K562 (cell line): ENCODE data around the gene LMAN2. TPM values are rescaled to one million over a fixed set of nuclear protein-coding genes. Genes with fewer than 3 reads are reported as not detected.

Experiments used
- CBX5 ChIP-seq: IDR thresholded peaks from 2 replicates; pipeline ENCODE4 v1.6.1; 2014; ENCODE audit warnings: low read depth, borderline replicate concordance
- FOXA1 ChIP-seq: fragments of 450-650 bp; IDR thresholded peaks from 2 replicates; pipeline ENCODE4 v1.6.1; 2016; ENCODE audit warnings: mild to moderate bottlenecking, borderline replicate concordance
- FOXP1 ChIP-seq: sonication (generic); formaldehyde crosslinking; IDR thresholded peaks from 2 replicates; pipeline ENCODE4 v1.8.0; 2022; ENCODE audit warnings: mild to moderate bottlenecking, missing genetic modification reagents
- GABPB2 ChIP-seq: fragments of 250-450 bp; sonication (Bioruptor Pico); conservative IDR thresholded peaks from 2 replicates; pipeline ENCODE4 v1.5.1; 2021; ENCODE audit warnings: mild to moderate bottlenecking
- HMGN3 ChIP-seq: IDR thresholded peaks from 2 replicates; pipeline ENCODE4 v1.6.1; 2011; ENCODE audit warnings: borderline replicate concordance, low read depth, mild to moderate bottlenecking, mixed read lengths, low read length; ENCODE audit not compliant: insufficient read length; ENCODE audit errors: extremely low read depth
- KLF1 ChIP-seq: fragments of 450-650 bp; IDR thresholded peaks from 2 replicates; pipeline ENCODE4 v1.6.1; 2016; ENCODE audit warnings: missing genetic modification characterization, missing compliant biosample characterization
- KLF6 ChIP-seq: fragments of 250-450 bp; sonication (Bioruptor Pico); IDR thresholded peaks from 2 replicates; pipeline ENCODE4 v1.4.0; 2020; ENCODE audit warnings: mild to moderate bottlenecking, moderate library complexity, borderline replicate concordance
- MEF2D ChIP-seq: conservative IDR thresholded peaks from 2 replicates; pipeline ENCODE4 v1.6.1; 2016; ENCODE audit warnings: low read depth, missing genetic modification characterization, missing compliant biosample characterization
- NFE2 ChIP-seq: IDR thresholded peaks from 2 replicates; pipeline ENCODE4 v1.6.1; 2014; ENCODE audit warnings: antibody characterized with exemption, low read depth
- NFRKB ChIP-seq: fragments of 450-650 bp; IDR thresholded peaks from 2 replicates; pipeline ENCODE4 v1.6.1; 2016; ENCODE audit warnings: low read depth
- NRF1 ChIP-seq, 2 experiments: fragments of 450-650 bp; IDR thresholded peaks in 1 of 2; conservative IDR thresholded peaks in 1 of 2; 2 replicates each; pipeline ENCODE4 v1.6.1; 2014; ENCODE audit warnings: mild to moderate bottlenecking in 2 of 2
- PRPF4 ChIP-seq: fragments of 200-400 bp; formaldehyde crosslinking; IDR thresholded peaks from one replicate; pipeline ENCODE4 v1.6.1; 2017; ENCODE audit warnings: low read length, low read depth, mild to moderate bottlenecking; ENCODE audit not compliant: insufficient read depth, poor library complexity, severe bottlenecking
- RBM25 ChIP-seq: fragments of 200-400 bp; formaldehyde crosslinking; IDR thresholded peaks from 2 replicates; pipeline ENCODE4 v1.6.1; 2018; ENCODE audit warnings: low read length, low read depth, moderate library complexity; ENCODE audit not compliant: severe bottlenecking
- RCOR1 ChIP-seq, 2 experiments: IDR thresholded peaks; 2 replicates each; pipeline ENCODE4 v1.6.1; 2012; ENCODE audit warnings: low read depth in 2 of 2, low read length in 2 of 2, borderline replicate concordance in 1 of 2, improper control_type of control experiment in 1 of 2
- RUNX1 ChIP-seq: sonication (generic); IDR thresholded peaks from 2 replicates; pipeline ENCODE4 v1.6.1; 2016; ENCODE audit warnings: antibody characterized with exemption, low read depth
- TRIM24 ChIP-seq, 2 experiments: fragments of 450-650 bp; IDR thresholded peaks; 2 replicates each; pipeline ENCODE4 v1.6.1; 2016
- ZKSCAN8 ChIP-seq: fragments of 200-800 bp; sonication (Bioruptor generic); IDR thresholded peaks from 2 replicates; pipeline ENCODE4 v1.6.1; 2016; ENCODE audit warnings: missing genetic modification characterization, missing compliant biosample characterization
- ZNF23 ChIP-seq: fragments of 250-450 bp; sonication (Bioruptor Pico); IDR thresholded peaks from 2 replicates; pipeline ENCODE4 v1.4.0; 2020; ENCODE audit warnings: mild to moderate bottlenecking
- ZNF232 ChIP-seq: sonication (generic); formaldehyde crosslinking; IDR thresholded peaks from 2 replicates; pipeline ENCODE4 v1.8.0; 2022; ENCODE audit warnings: mild to moderate bottlenecking, missing genetic modification reagents
- ZNF75A ChIP-seq: fragments of 450-650 bp; formaldehyde crosslinking; IDR thresholded peaks from 2 replicates; pipeline ENCODE4 v1.4.0; 2020; ENCODE audit warnings: mild to moderate bottlenecking
- polyA plus RNA-seq, 8 experiments: library from polyadenylated mRNA; depleted of rRNA in 4 of 8; stranded (reverse) in 5 of 8; unstranded in 3 of 8; fragments of >200 nt; fragmentation: Nextera tagmentation in 2 of 8; fragmentation: Illumina TruSeq in 1 of 8; extraction: Ambion mirVana in 2 of 8; extraction: Trizol in 1 of 8; gene quantifications; 2 replicates each; pipeline versions ENCODE4 v1.2.1 to v1.2.3, GENCODE V29; 2011 to 2014; ENCODE audit warnings: inconsistent platforms in 1 of 8, missing spikeins in 1 of 8
- total RNA-seq, 7 experiments: library from RNA; depleted of rRNA in 6 of 7; stranded (reverse); fragments of >200 nt in 6 of 7; fragmentation: Illumina TruSeq in 2 of 7; extraction: Trizol in 2 of 7; gene quantifications; 2 replicates each; pipeline versions ENCODE4 v1.2.1 to v1.2.3, GENCODE V29; 2011 to 2021; ENCODE audit warnings: low replicate concordance in 1 of 7
- TF ChIP-seq, protein P1 (sequence below): conservative IDR thresholded peaks from 2 replicates; pipeline ENCODE4 v1.6.1; 2011; ENCODE audit warnings: low read depth, mild to moderate bottlenecking, low read length; ENCODE audit not compliant: control insufficient read depth
- TF ChIP-seq, protein P2 (sequence below): sonication (generic); formaldehyde crosslinking; IDR thresholded peaks from 2 replicates; pipeline ENCODE4 v1.8.0; 2023; ENCODE audit warnings: mild to moderate bottlenecking, missing genetic modification reagents
- TF ChIP-seq, protein P3 (sequence below): fragments of 450-650 bp; formaldehyde crosslinking; IDR thresholded peaks from 2 replicates; pipeline ENCODE4 v1.4.0; 2020; ENCODE audit warnings: mild to moderate bottlenecking, moderate library complexity

Gene LMAN2
- total and polyA plus RNA-seq, 9 of the 15 experiments (the other 6 are each of a cell fraction or from before 2014, with no cell fraction given): 2.7 to 254 (median 136) TPM

- TF ChIP-seq, protein P1, sequence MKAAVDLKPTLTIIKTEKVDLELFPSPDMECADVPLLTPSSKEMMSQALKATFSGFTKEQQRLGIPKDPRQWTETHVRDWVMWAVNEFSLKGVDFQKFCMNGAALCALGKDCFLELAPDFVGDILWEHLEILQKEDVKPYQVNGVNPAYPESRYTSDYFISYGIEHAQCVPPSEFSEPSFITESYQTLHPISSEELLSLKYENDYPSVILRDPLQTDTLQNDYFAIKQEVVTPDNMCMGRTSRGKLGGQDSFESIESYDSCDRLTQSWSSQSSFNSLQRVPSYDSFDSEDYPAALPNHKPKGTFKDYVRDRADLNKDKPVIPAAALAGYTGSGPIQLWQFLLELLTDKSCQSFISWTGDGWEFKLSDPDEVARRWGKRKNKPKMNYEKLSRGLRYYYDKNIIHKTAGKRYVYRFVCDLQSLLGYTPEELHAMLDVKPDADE: no peak
- TF ChIP-seq KLF1 (tag) (no peak), HMGN3 (peak; percentile 5), KLF6 (CRISPR knock-in tag) (no peak; the same call in 1 of the 2 replicates), FOXA1 (no peak), RBM25 (no peak), NFE2 (no peak), NRF1 (conservative IDR thresholded peaks at IDR 0.05 in 1 of 2, IDR thresholded peaks at IDR 0.05 in 1 of 2) (no peak; a peak in 3 of 4 replicates), ZNF232 (CRISPR knock-in tag) (no peak), FOXP1 (CRISPR knock-in tag) (no peak), NFRKB (peak; percentile 74; the same call in 1 of the 2 replicates), RCOR1 (IDR thresholded peaks at IDR 0.05; ENCODE audit: borderline replicate concordance in 1 of 2, low read depth in 2 of 2, low read length in 2 of 2) (peak in 1 of 2 experiments; percentile 75; a peak in 2 of 4 replicates), ZKSCAN8 (CRISPR knock-in tag) (no peak), ZNF23 (CRISPR knock-in tag) (no peak), TRIM24 (IDR thresholded peaks at IDR 0.05) (peak in 1 of 2 experiments; percentile 14; a peak in 1 of 4 replicates), CBX5 (no peak), MEF2D (no peak), ZNF75A (no peak), GABPB2 (CRISPR knock-in tag) (no peak), RUNX1 (no peak), PRPF4 (no peak)
- TF ChIP-seq, protein P2, sequence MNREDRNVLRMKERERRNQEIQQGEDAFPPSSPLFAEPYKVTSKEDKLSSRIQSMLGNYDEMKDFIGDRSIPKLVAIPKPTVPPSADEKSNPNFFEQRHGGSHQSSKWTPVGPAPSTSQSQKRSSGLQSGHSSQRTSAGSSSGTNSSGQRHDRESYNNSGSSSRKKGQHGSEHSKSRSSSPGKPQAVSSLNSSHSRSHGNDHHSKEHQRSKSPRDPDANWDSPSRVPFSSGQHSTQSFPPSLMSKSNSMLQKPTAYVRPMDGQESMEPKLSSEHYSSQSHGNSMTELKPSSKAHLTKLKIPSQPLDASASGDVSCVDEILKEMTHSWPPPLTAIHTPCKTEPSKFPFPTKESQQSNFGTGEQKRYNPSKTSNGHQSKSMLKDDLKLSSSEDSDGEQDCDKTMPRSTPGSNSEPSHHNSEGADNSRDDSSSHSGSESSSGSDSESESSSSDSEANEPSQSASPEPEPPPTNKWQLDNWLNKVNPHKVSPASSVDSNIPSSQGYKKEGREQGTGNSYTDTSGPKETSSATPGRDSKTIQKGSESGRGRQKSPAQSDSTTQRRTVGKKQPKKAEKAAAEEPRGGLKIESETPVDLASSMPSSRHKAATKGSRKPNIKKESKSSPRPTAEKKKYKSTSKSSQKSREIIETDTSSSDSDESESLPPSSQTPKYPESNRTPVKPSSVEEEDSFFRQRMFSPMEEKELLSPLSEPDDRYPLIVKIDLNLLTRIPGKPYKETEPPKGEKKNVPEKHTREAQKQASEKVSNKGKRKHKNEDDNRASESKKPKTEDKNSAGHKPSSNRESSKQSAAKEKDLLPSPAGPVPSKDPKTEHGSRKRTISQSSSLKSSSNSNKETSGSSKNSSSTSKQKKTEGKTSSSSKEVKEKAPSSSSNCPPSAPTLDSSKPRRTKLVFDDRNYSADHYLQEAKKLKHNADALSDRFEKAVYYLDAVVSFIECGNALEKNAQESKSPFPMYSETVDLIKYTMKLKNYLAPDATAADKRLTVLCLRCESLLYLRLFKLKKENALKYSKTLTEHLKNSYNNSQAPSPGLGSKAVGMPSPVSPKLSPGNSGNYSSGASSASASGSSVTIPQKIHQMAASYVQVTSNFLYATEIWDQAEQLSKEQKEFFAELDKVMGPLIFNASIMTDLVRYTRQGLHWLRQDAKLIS (CRISPR knock-in tag): no peak; the same call in 1 of the 2 replicates
- TF ChIP-seq, protein P3, sequence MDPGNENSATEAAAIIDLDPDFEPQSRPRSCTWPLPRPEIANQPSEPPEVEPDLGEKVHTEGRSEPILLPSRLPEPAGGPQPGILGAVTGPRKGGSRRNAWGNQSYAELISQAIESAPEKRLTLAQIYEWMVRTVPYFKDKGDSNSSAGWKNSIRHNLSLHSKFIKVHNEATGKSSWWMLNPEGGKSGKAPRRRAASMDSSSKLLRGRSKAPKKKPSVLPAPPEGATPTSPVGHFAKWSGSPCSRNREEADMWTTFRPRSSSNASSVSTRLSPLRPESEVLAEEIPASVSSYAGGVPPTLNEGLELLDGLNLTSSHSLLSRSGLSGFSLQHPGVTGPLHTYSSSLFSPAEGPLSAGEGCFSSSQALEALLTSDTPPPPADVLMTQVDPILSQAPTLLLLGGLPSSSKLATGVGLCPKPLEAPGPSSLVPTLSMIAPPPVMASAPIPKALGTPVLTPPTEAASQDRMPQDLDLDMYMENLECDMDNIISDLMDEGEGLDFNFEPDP (CRISPR knock-in tag): no peak
Measured at GRCh38 chr5:177366528-177367322, 15.3 kb upstream of the LMAN2 start (continued).
